MCF 10A (cell line): ENCODE measurements around the gene ZNF548. TPM values are rescaled to one million over a fixed set of nuclear protein-coding genes. Genes with fewer than 3 reads are reported as not detected.
A peak's percentile ranks its signal among the peaks of the same experiment; 100 is the strongest.

Source experiments
- Bru-seq: library from RNA; stranded (reverse); fragments of 400-500 nt; gene quantifications from one replicate; lab custom pipeline; 2021; lab: Mats Ljungman, UMichigan
- BruChase-seq, 2 experiments: library from RNA; stranded (reverse); fragments of 400-500 nt; gene quantifications; one replicate each; lab custom pipeline; 2021; lab: Mats Ljungman, UMichigan
- BruUV-seq: library from RNA; stranded (reverse); fragments of 400-500 nt; replicated peaks from 2 replicates; lab custom pipeline; 2021; lab: Mats Ljungman, UMichigan
- CTCF ChIA-PET: fragments of 300-600 bp; sonication (Branson Sonifier 250); formaldehyde crosslinking; extraction: SDS; loops from one replicate; lab custom pipeline; 2021; ENCODE audit warnings: antibody characterized with exemption, inconsistent platforms; lab: Yijun Ruan, JAX
- POLR2A ChIA-PET: fragments of 300-600, 350-650 bp; sonication (Branson Sonifier 250); formaldehyde crosslinking; extraction: SDS; loops from one replicate; lab custom pipeline; 2020; ENCODE audit warnings: antibody characterized with exemption, inconsistent platforms; lab: Yijun Ruan, JAX
- DNase-seq: peaks from one replicate; pipeline ENCODE4 v3.0.0-alpha.2; 2018; ENCODE audit not compliant: unreplicated experiment
- H3K27ac Mint-ChIP-seq: one replicate; pipeline ENCODE4 v1.8.0; 2022; ENCODE audit warnings: mild to moderate bottlenecking, low read depth, mixed read lengths; ENCODE audit not compliant: unreplicated experiment
- H3K27me3 Mint-ChIP-seq: one replicate; pipeline ENCODE4 v1.8.0; 2022; ENCODE audit warnings: mixed read lengths; ENCODE audit not compliant: insufficient read depth, unreplicated experiment
- H3K36me3 Mint-ChIP-seq: one replicate; pipeline ENCODE4 v1.8.0; 2022; ENCODE audit warnings: mild to moderate bottlenecking, moderate library complexity, mixed read lengths; ENCODE audit not compliant: insufficient read depth, unreplicated experiment
- H3K4me1 Mint-ChIP-seq: one replicate; pipeline ENCODE4 v1.8.0; 2022; ENCODE audit warnings: mixed read lengths; ENCODE audit not compliant: insufficient read depth, unreplicated experiment
- H3K4me3 Mint-ChIP-seq: one replicate; pipeline ENCODE4 v1.8.0; 2022; ENCODE audit warnings: mild to moderate bottlenecking, moderate library complexity, mixed read lengths; ENCODE audit not compliant: unreplicated experiment
- H3K9me3 Mint-ChIP-seq: one replicate; pipeline ENCODE4 v1.8.0; 2022; ENCODE audit warnings: mixed read lengths; ENCODE audit not compliant: unreplicated experiment
- intact Hi-C: fragments of 100-400 bp; cut with micrococcal nuclease; formaldehyde crosslinking; loops from 2 replicates; pipeline ENCODE4 v1.14.1; 2022
- long read RNA-seq: library from polyadenylated mRNA; stranded (forward); transcript quantifications from one replicate; pipeline ENCODE4 v2.0.0, GENCODE V29; 2022
- total RNA-seq: library from RNA; stranded (reverse); gene quantifications from 2 replicates; pipeline ENCODE4 v1.2.3, GENCODE V29; 2022
- TF ChIP-seq, protein P1 (sequence below): fragments of 200-600 bp; IDR thresholded peaks from one replicate; pipeline ENCODE4 v1.8.0; 2022; ENCODE audit warnings: antibody characterized with exemption, mild to moderate bottlenecking; ENCODE audit not compliant: unreplicated experiment

Gene ZNF548
- total RNA-seq (23.7 and 40.1 TPM in 2 replicates), Bru-seq, nascent RNA (percentile 84 among the genes with signal in this experiment), BruChase-seq, experiment 1, labeled RNA remaining after a 6-hour chase (percentile 97 among the genes with signal in this experiment), BruChase-seq, experiment 2, labeled RNA remaining after a 2-hour chase (percentile 97 among the genes with signal in this experiment)
- long read RNA-seq, transcript ZNF548-201 (4 exons, 2,115 nt) = major isoform, 14 of 19 reads
- long read RNA-seq, partial matches to known transcripts = 1 of 19 reads
- long read RNA-seq, other reads (novel, unspliced or antisense) = 4 of 19 reads

DNA sequence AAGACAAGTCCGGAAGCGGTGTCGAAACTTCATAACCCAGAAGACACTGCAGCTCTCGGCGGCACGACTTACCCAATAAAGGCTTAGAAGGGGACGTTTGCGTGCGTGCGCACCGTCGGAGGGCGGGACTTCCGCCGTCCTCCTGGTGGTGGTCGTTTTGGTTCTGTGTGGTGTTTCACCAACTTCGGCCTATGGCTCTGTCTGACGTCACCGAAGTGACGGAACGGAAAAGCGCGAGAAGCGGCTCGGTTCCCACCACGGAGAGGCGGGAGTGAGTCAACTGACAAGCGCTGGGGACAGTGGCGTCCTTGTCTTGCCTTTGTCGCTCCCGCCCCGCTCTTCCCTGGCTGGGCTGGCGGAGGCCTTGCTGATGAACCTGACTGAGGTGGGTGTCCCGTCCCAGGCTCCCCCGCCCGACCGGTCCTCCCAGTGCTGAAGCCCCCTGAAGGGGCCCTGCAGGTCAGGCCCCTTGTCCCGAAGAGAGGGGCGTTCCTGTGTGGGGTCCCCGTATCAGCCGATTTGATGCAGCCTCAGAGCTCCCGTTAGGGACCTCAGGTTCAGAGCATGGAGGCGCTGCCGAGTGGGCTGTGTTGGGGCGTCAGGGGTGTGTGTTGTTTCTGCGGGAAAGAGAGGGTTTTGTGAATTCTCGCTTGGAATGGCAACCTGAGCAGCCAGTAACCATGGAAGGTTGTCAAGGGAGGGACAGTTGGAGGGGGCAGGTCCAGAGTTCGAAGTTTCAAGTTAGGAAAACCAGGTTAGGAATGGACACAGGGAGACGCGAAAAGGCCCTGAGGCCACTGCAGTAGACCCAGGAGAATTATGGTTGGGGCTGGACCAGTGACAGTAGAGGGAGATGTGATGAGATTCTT lies at the start of gene ZNF548:
ZNF548 (plus strand) TSS at position 125 of the 869 bp plus-strand sequence; CDS start at position 371, 246 bp downstream.
- Mint-ChIP-seq H3K27me3 (no peaks in the 10 kb centered on the region), H3K9me3 (peaks cover 9% of the 10 kb centered on the region), H3K36me3 (peaks cover 11% of the 10 kb centered on the region), H3K27ac (peak within 1 kb of the TSS; percentile 97), H3K4me1 (peaks cover 13% of the 10 kb centered on the region), H3K4me3 (peak within 1 kb of the TSS; percentile 88)
- ChIA-PET POLR2A (interaction anchor here (0.6 to 2.4 kb wide), 24 partner anchors 8 to 1755 kb away, joined by 3 to 17 read pairs (median 4); partner anchors contain the start of genes TRAPPC2B, ZNF17, ZNF264 and ZNF304), CTCF (interaction anchor here (0.6 to 1.4 kb wide), 5 partner anchors 13 to 92 kb away, joined by 3 to 11 read pairs (median 3); no protein-coding TSS in a partner anchor)
- TSS peak; percentile 59 for BruUV-seq
- DNase-seq = peak; percentile 97
- TF ChIP-seq, protein P1, sequence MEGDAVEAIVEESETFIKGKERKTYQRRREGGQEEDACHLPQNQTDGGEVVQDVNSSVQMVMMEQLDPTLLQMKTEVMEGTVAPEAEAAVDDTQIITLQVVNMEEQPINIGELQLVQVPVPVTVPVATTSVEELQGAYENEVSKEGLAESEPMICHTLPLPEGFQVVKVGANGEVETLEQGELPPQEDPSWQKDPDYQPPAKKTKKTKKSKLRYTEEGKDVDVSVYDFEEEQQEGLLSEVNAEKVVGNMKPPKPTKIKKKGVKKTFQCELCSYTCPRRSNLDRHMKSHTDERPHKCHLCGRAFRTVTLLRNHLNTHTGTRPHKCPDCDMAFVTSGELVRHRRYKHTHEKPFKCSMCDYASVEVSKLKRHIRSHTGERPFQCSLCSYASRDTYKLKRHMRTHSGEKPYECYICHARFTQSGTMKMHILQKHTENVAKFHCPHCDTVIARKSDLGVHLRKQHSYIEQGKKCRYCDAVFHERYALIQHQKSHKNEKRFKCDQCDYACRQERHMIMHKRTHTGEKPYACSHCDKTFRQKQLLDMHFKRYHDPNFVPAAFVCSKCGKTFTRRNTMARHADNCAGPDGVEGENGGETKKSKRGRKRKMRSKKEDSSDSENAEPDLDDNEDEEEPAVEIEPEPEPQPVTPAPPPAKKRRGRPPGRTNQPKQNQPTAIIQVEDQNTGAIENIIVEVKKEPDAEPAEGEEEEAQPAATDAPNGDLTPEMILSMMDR = no peak
- intact Hi-C loops = no loop called here

DNA sequence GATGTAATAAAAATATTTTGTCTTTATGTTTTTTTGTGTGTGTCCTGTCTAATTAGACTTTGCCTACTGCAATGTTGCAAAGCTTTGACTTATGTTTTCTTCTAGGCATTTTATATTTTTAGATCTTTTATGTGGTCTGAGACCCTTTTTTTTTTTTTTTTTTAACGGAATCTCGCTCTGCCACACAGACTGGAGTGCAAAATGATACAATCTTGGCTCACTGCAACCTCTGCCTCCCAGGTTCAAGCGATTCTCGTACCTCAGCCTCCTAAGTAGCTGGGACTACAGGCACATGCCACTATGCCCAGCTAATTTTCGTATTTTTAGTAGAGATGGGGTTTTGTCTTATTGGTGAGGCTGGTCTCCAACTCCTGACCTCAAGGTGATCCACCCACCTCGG lies 47.1 kb upstream of the ZNF548 start:
- ChIA-PET POLR2A (interaction anchor here (1.3 kb wide), 1 partner anchor 9 kb away, joined by 7 read pairs; the partner anchor contains the start of gene ZNF304), CTCF (interaction anchor here (0.6 kb wide), 1 partner anchor 63 kb away, joined by 3 read pairs; no protein-coding TSS in a partner anchor)
- Mint-ChIP-seq H3K4me1 (no peaks in the 10 kb centered on the region), H3K9me3 (no peaks in the 10 kb centered on the region), H3K27me3 (no peaks in the 10 kb centered on the region), H3K4me3 (no peak overlapping the region), H3K27ac (no peak overlapping the region), H3K36me3 (peaks cover 4% of the 10 kb centered on the region)
- BruUV-seq = no TSS peak
- intact Hi-C loops = no loop called here
- TF ChIP-seq, protein P1 = no peak
- DNase-seq = no peak

DNA sequence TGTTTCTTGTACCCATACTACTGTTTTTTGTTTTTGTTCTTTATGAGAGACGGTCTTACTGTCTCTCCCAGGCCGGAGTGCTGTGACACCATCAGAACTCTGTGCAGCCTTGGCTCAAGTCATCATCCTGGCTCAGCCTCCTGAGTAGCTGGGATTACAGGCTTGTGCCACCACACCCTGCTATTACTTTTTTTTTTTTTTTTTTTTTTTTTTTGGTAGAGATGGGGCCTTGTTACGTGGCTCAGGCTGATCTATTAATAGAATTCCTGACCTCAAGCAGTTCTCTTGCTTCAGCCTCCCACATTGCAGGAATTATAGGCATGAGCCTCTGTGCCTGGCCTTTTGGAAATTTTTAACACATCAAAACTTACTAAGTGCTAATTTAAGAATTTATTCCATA lies 41.5 kb upstream of the ZNF548 start:
- TF ChIP-seq, protein P1 = no peak
- ChIA-PET POLR2A (interaction anchor here (0.5 to 1.6 kb wide), 6 partner anchors 12 to 31 kb away, joined by 3 to 7 read pairs (median 4); partner anchors contain the start of genes TRAPPC2B, ZNF543 and ZNF547), CTCF (interaction anchor here (1.1 to 1.4 kb wide), 3 partner anchors 10 to 67 kb away, joined by 3 to 4 read pairs (median 4); no protein-coding TSS in a partner anchor)
- Mint-ChIP-seq H3K4me3 (no peak overlapping the region), H3K4me1 (peaks cover 15% of the 10 kb centered on the region), H3K27me3 (no peaks in the 10 kb centered on the region), H3K27ac (no peak overlapping the region), H3K9me3 (no peaks in the 10 kb centered on the region), H3K36me3 (peaks cover 10% of the 10 kb centered on the region)
- DNase-seq = no peak
- no TSS peak for BruUV-seq
- intact Hi-C loops = no loop called here
